Measurements from ENCODE around the gene NDFIP2.

GRCh38 chr13:79502859-79503468, 22.0 kb downstream of the NDFIP2 start:
- TF ChIP-seq CTCF (conservative IDR thresholded peaks at IDR 0.05; ENCODE audit: low read length) (no peak), EZH2phosphoT487 (IDR thresholded peaks at IDR 0.05; ENCODE audit: borderline replicate concordance, low read depth, low read length) (no peak)

Measured in OCI-LY7 (cell line).